SU-DHL-6 (cell line): ENCODE results near the gene ZDHHC19.

ENCODE experiments used
- EZH2phosphoT487 ChIP-seq: fragments of 200-600 bp; sonication (generic), shearing (Covaris generic); conservative IDR thresholded peaks from 2 replicates; pipeline ENCODE4 v1.6.1; 2018; ENCODE audit warnings: mild to moderate bottlenecking, antibody characterized with exemption, low read length, moderate library complexity, mixed read lengths
- TF ChIP-seq, protein P1 (sequence below): fragments of 200-600 bp; sonication (generic); IDR thresholded peaks from one replicate; pipeline ENCODE4 v1.5.1; 2017; ENCODE audit warnings: antibody characterized with exemption, mild to moderate bottlenecking, low read length, moderate library complexity; ENCODE audit not compliant: insufficient read depth, poor library complexity, severe bottlenecking

DNA sequence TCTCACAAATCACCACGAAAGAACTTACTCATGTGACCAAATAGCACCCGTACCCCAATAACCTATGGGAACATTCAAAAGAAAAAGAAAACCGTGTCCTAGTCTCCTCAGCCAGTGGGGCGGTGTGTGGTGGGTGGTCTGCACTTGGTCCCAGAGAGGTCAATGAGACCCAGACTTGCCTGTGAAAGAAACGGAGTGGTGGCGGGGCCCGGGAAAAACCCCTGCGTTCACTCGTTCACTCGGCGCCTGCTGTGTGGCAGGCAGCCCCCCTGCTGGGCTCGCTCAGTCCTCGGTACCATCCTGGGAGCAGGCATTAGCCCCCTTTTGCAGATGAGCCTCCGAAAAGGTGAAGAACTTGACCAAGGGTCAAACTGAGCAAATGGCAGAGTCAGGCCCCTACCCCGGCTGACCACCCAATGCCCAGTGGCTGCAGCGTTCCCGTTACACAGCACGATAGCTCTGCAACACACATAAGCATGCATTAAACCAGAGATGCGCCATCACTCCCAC is 36.0 kb downstream of the ZDHHC19 start:
- TF ChIP-seq, protein P1, sequence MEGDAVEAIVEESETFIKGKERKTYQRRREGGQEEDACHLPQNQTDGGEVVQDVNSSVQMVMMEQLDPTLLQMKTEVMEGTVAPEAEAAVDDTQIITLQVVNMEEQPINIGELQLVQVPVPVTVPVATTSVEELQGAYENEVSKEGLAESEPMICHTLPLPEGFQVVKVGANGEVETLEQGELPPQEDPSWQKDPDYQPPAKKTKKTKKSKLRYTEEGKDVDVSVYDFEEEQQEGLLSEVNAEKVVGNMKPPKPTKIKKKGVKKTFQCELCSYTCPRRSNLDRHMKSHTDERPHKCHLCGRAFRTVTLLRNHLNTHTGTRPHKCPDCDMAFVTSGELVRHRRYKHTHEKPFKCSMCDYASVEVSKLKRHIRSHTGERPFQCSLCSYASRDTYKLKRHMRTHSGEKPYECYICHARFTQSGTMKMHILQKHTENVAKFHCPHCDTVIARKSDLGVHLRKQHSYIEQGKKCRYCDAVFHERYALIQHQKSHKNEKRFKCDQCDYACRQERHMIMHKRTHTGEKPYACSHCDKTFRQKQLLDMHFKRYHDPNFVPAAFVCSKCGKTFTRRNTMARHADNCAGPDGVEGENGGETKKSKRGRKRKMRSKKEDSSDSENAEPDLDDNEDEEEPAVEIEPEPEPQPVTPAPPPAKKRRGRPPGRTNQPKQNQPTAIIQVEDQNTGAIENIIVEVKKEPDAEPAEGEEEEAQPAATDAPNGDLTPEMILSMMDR, result no peak
- no peak for TF ChIP-seq EZH2phosphoT487
